GM20000 (cell line): ENCODE measurements around the gene NAV2.

ENCODE experiments used
- DNase-seq: peaks from one replicate; pipeline ENCODE4 v3.0.0; 2012; ENCODE audit warnings: low spot score
- CTCF ChIP-seq: IDR thresholded peaks from 2 replicates; pipeline ENCODE4 v1.5.1; 2012; ENCODE audit warnings: mild to moderate bottlenecking, control low read depth; ENCODE audit errors: extremely low read depth, missing control alignments

NAV2 gene

GRCh38 chr11:20105427-20105826, 392.8 kb downstream of the NAV2 start:
- DNase-seq, result no peak
- no peak for TF ChIP-seq CTCF

GRCh38 chr11:20109731-20110445, 397.3 kb downstream of the NAV2 start:
- DNase-seq, result no peak
- TF ChIP-seq CTCF, result no peak

- peak; percentile 68 for DNase-seq
- peak; percentile 94 for TF ChIP-seq CTCF
These were observed 398.5 kb downstream of the NAV2 start for GRCh38 chr11:20110908-20111669.

- no peak for DNase-seq
- no peak for TF ChIP-seq CTCF
These were observed 399.2 kb downstream of the NAV2 start for GRCh38 chr11:20111871-20112270.

GRCh38 chr11:20112291-20113148, 399.9 kb downstream of the NAV2 start:
- no peak for TF ChIP-seq CTCF
- no peak for DNase-seq

- no peak for TF ChIP-seq CTCF
- DNase-seq, result no peak
These were observed 400.5 kb downstream of the NAV2 start for GRCh38 chr11:20113149-20113438.

- no peak for DNase-seq
- TF ChIP-seq CTCF, result no peak
These were observed 402.0 kb downstream of the NAV2 start for GRCh38 chr11:20114588-20114987.
